ENCODE data around the gene TMEM239. TPM values are rescaled to one million over a fixed set of nuclear protein-coding genes. Genes with fewer than 3 reads are reported as not detected.

The TMEM239 gene
- total and polyA plus RNA-seq, 9 donors, result not detected

- intact Hi-C loops (cut with DNase I), result no loop called here
- DNase-seq, result no peak
- H3K36me3 ChIP-seq, result no peaks in the 10 kb centered on the region
- no peak overlapping the region for H3K4me3 ChIP-seq
- WGBS, 3 donors, result 40 to 61% (median 56%) methylated on average over 12 of the region's 12 CpGs
- peaks cover 0 to 3% of the 10 kb centered on the region in 2 donors for H3K9me3 ChIP-seq
- H3K4me1 ChIP-seq (ENCODE audit: insufficient read depth), result peaks cover 8% of the 10 kb centered on the region
- TF ChIP-seq POLR2A (IDR thresholded peaks at IDR 0.05), result no peak
- TF ChIP-seq EP300 (IDR thresholded peaks at IDR 0.05), result no peak
- TF ChIP-seq CTCF (IDR thresholded peaks at IDR 0.05), result no peak
- no peaks in the 10 kb centered on the region for H3K27me3 ChIP-seq
- H3K27ac ChIP-seq, result no peak overlapping the region
Measured at GRCh38 chr20:2771631-2772080, 44.5 kb upstream of the TMEM239 start.

GRCh38 chr20:2773812-2774211, 42.4 kb upstream of the TMEM239 start:
- TF ChIP-seq EP300 (IDR thresholded peaks at IDR 0.05), result no peak
- no peak for TF ChIP-seq POLR2A (IDR thresholded peaks at IDR 0.05)
- no peak for TF ChIP-seq CTCF (IDR thresholded peaks at IDR 0.05)
- Histone ChIP-seq H3K27me3 (no peaks in the 10 kb centered on the region), H3K27ac (no peak overlapping the region), H3K4me1 (ENCODE audit: insufficient read depth) (no peaks in the 10 kb centered on the region), H3K9me3 (peaks cover 0 to 3% of the 10 kb centered on the region in 2 donors), H3K4me3 (no peak overlapping the region), H3K36me3 (no peaks in the 10 kb centered on the region)
- no peak for DNase-seq
- intact Hi-C loops (cut with DNase I), result no loop called here
- 80 to 86% (median 85%) methylated on average over 9 of the region's 9 CpGs for WGBS, 3 donors

DNA sequence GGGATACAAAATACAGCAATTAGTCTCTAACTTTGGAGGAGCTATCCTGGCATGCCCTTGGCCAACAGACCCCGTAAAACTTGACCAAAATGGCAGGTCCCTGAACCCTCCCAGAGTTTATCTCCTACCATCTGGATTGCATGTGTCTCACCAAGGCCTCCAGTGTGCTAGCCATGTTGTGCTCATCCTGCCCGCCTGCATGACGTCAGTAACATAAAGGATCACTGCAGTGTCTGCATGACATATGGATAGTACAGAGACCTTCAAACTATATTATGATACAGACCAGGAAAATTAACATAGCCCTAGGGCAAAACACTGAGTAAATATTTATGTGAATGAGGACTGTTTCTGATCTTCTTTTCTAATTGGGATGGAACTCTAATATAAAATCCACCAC, 41.0 kb upstream of the TMEM239 start:
- no peak for DNase-seq
- 75 to 78% (median 75%) methylated on average over 3 of the region's 3 CpGs for WGBS, 3 donors
- Histone ChIP-seq H3K4me3 (no peak overlapping the region), H3K4me1 (ENCODE audit: insufficient read depth) (no peaks in the 10 kb centered on the region), H3K27ac (no peak overlapping the region), H3K27me3 (no peaks in the 10 kb centered on the region), H3K36me3 (no peaks in the 10 kb centered on the region), H3K9me3 (peaks cover 0 to 3% of the 10 kb centered on the region in 2 donors)
- TF ChIP-seq EP300 (IDR thresholded peaks at IDR 0.05) (no peak), CTCF (IDR thresholded peaks at IDR 0.05) (no peak), POLR2A (IDR thresholded peaks at IDR 0.05) (no peak)
- intact Hi-C loops (cut with DNase I), result no loop called here

DNA sequence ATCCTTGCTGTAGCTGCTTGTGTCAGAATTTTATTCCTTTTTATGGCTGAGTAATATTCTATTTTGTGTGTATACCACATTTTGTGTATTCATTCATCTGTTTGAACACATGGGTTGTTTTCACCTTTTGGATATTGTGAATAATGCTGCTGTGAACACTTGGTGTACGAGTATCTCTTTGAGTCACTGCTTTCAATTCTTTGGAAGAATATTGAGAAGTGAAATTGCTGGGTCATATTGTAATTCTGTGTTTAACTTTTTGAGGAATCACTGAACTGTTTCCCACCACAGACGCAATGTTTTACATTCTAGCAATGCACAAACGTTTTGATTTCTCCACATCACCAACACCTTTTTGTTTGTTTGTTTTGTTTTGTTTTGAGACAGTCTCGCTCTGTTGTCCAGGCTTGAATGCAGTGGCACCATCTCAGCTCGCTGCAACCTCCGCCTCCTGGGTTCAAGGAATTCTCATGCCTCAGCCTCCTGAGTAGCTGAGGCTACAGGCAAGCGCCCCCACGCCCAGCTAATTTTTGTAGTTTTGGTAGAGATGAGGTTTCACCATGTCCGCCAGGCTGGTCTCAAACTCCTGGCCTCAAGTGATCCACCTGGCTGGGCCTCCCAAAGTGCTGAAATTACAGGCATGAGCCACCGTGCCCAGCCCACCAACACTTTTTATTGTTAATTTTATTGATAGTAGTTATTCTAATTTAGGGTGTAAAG, 37.4 kb upstream of the TMEM239 start:
- 82 to 85% (median 83%) methylated on average over 10 of the region's 10 CpGs for WGBS, 3 donors
- no peak overlapping the region for H3K27ac ChIP-seq
- H3K36me3 ChIP-seq, result no peaks in the 10 kb centered on the region
- intact Hi-C loops (cut with DNase I), result no loop called here
- peaks cover 0 to 3% of the 10 kb centered on the region in 2 donors for H3K9me3 ChIP-seq
- TF ChIP-seq CTCF (IDR thresholded peaks at IDR 0.05) (no peak), EP300 (IDR thresholded peaks at IDR 0.05) (no peak), POLR2A (IDR thresholded peaks at IDR 0.05) (no peak)
- H3K27me3 ChIP-seq, result no peaks in the 10 kb centered on the region
- H3K4me1 ChIP-seq (ENCODE audit: insufficient read depth), result no peaks in the 10 kb centered on the region
- no peak overlapping the region for H3K4me3 ChIP-seq
- no peak for DNase-seq
